ENCODE measurements around the gene F7. TPM values are rescaled to one million over a fixed set of nuclear protein-coding genes. Genes with fewer than 3 reads are reported as not detected.
"Not testable (repeated sequence)": the region's sequence is repeated elsewhere in the genome, so short reads cannot be mapped to it uniquely, and the experiment has no call there.

Gene F7
- total RNA-seq, 1 donor from 2014 or later = not detected

DNA sequence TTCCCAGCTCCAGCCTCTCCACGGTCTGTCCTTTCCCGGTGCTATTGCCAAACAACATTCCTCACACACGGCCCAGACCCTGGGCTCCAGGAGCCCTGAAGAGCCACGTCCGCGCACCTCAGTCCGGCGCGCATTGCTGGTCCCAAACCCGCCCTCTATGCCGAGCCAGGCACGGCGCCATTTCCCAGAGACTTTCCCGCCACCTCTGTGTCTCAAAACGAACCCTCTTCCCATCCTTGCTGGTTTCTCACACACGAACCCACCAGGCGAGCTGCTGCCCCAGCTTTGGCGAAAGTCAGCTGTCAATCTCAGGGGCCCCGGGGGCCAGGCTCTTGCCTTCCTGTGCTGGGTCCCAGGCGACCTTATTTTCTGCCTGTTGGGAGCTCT, 28.0 kb upstream of the F7 start:
- TF ChIP-seq, protein P1, sequence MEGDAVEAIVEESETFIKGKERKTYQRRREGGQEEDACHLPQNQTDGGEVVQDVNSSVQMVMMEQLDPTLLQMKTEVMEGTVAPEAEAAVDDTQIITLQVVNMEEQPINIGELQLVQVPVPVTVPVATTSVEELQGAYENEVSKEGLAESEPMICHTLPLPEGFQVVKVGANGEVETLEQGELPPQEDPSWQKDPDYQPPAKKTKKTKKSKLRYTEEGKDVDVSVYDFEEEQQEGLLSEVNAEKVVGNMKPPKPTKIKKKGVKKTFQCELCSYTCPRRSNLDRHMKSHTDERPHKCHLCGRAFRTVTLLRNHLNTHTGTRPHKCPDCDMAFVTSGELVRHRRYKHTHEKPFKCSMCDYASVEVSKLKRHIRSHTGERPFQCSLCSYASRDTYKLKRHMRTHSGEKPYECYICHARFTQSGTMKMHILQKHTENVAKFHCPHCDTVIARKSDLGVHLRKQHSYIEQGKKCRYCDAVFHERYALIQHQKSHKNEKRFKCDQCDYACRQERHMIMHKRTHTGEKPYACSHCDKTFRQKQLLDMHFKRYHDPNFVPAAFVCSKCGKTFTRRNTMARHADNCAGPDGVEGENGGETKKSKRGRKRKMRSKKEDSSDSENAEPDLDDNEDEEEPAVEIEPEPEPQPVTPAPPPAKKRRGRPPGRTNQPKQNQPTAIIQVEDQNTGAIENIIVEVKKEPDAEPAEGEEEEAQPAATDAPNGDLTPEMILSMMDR (IDR thresholded peaks at IDR 0.05; ENCODE audit: partially characterized antibody, unreplicated experiment) = no peak
- Mint-ChIP-seq H3K27ac (ENCODE audit: unreplicated experiment) (no peak overlapping the region), H3K27me3 (ENCODE audit: unreplicated experiment) (peaks cover 9% of the 10 kb centered on the region), H3K4me1 (ENCODE audit: low read depth, unreplicated experiment) (peaks cover 11% of the 10 kb centered on the region), H3K9me3 (ENCODE audit: unreplicated experiment) (peaks cover 3% of the 10 kb centered on the region), H3K4me3 (ENCODE audit: unreplicated experiment) (no peak overlapping the region), H3K36me3 (ENCODE audit: unreplicated experiment) (peaks cover 9% of the 10 kb centered on the region)
- DNase-seq = peak; percentile 3

DNA sequence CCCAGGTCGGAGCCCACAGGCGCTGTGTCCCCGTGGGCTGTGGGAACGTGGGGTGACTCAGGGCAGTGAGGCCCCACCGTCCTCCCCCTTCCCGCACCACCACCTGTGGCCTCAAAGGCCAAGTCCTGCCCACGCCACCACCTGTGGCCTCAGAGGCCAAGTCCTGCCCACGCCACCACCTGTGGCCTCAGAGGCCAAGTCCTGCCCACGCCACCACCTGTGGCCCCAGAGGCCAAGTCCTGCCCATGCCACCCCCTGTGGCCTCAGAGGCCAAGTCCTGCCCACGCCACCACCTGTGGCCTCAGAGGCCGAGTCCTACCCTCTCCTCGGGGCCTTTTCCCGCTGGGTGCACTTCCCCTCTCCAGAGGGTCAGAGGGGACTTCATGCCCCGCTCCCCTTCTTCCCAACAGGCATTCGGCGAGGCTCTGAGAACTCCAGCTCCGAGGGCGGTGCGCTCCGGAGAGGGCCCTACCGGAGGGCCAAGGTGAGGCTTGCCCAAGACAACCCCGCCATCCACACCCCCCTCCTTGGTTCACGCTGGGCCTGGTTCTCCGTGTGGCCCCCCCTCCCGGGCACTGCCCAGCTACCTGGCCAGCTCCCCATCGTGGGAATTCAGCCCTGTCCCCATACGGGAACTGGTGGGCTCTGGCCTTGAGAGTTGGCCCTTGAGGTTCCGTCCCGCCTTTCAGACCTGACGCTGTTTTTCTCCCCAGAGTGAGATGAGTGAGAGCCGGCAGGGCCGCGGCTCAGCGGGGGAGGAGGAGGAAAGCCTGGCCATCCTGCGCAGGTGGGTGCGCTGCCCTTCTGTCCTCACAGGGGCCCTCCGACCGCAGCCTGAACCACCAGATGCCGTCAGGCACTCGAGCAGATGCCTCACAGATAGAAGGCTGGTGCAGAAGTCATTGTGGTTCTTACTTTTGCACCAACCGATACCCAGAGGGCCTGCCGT, 27.4 kb upstream of the F7 start:
- H3K4me3 Mint-ChIP-seq (ENCODE audit: unreplicated experiment) = peak overlapping the region; percentile 34
- peaks cover 3% of the 10 kb centered on the region for H3K9me3 Mint-ChIP-seq (ENCODE audit: unreplicated experiment)
- no peak overlapping the region for H3K27ac Mint-ChIP-seq (ENCODE audit: unreplicated experiment)
- H3K4me1 Mint-ChIP-seq (ENCODE audit: low read depth, unreplicated experiment) = peaks cover 11% of the 10 kb centered on the region
- H3K36me3 Mint-ChIP-seq (ENCODE audit: unreplicated experiment) = peaks cover 9% of the 10 kb centered on the region
- no peak for DNase-seq
- peaks cover 9% of the 10 kb centered on the region for H3K27me3 Mint-ChIP-seq (ENCODE audit: unreplicated experiment)
- TF ChIP-seq, protein P1 (IDR thresholded peaks at IDR 0.05; ENCODE audit: partially characterized antibody, unreplicated experiment) = no peak

DNA sequence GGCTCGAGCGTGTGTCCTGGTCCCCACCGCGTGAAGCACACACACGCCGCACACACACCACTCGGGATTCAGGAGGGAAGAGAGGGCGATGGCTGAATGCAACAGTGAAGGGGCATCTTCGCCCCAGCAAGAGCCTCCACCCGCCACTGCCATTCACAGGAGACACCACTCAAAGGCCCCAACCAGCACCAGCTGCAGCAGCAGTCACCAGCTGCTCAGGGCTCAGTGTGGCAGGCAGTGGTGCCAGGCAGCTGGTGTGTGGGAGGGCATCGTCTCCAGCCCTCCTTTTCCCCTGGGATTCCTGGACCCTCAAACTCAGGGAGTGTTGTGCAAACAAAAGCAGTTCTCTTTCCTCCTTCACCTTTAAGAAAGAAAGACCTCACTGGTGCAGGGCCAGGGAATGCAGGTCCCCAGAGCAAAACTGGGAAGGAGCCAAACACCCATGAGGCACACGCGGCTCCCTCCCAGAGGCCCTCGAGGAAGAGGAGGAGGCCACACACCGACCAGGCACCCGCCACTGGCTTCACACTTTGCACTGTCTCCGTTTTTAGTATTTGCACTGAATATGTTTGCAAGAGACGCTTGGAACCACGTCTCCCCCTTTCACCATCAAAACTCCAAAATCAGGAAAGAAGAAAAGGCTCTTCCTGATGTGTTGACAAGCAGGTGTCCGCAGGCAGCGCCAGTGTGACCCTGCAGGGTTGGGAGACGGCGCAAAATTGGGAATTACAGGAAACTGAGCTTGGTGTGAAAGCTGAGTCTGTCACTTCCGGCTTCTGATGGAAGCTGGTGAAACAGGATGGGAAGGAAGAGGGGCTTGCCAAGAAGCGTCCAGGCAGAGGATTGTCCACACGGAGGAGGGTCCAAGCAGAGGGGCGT, 26.4 kb upstream of the F7 start:
- Mint-ChIP-seq H3K36me3 (ENCODE audit: unreplicated experiment) (peaks cover 9% of the 10 kb centered on the region), H3K27ac (ENCODE audit: unreplicated experiment) (peak overlapping the region; percentile 23), H3K9me3 (ENCODE audit: unreplicated experiment) (peaks cover 3% of the 10 kb centered on the region), H3K4me1 (ENCODE audit: low read depth, unreplicated experiment) (peaks cover 17% of the 10 kb centered on the region), H3K27me3 (ENCODE audit: unreplicated experiment) (peaks cover 14% of the 10 kb centered on the region), H3K4me3 (ENCODE audit: unreplicated experiment) (no peak overlapping the region)
- DNase-seq = peak; percentile 12
- TF ChIP-seq, protein P1 (IDR thresholded peaks at IDR 0.05; ENCODE audit: partially characterized antibody, unreplicated experiment) = no peak

DNA sequence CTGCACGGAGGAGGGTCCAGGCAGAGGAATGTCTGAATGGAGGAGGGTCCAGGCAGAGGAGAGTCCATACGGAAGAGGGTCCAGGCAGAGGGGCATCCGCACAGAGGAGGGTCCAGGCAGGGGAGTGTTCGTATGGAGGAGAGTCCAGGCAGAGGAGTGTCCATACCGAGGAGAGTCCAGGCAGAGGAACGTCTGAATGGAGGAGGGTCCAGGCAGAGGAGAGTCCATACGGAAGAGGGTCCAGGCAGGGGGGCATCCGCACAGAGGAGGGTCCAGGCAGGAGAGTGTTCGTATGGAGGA, 25.9 kb upstream of the F7 start:
- H3K4me3 Mint-ChIP-seq (ENCODE audit: unreplicated experiment); H3K36me3 Mint-ChIP-seq (ENCODE audit: unreplicated experiment); H3K9me3 Mint-ChIP-seq (ENCODE audit: unreplicated experiment); DNase-seq: not testable (repeated sequence)
- H3K27ac Mint-ChIP-seq (ENCODE audit: unreplicated experiment) = peak overlapping the region; percentile 23
- H3K27me3 Mint-ChIP-seq (ENCODE audit: unreplicated experiment) = peaks cover 14% of the 10 kb centered on the region
- peaks cover 19% of the 10 kb centered on the region for H3K4me1 Mint-ChIP-seq (ENCODE audit: low read depth, unreplicated experiment)

DNA sequence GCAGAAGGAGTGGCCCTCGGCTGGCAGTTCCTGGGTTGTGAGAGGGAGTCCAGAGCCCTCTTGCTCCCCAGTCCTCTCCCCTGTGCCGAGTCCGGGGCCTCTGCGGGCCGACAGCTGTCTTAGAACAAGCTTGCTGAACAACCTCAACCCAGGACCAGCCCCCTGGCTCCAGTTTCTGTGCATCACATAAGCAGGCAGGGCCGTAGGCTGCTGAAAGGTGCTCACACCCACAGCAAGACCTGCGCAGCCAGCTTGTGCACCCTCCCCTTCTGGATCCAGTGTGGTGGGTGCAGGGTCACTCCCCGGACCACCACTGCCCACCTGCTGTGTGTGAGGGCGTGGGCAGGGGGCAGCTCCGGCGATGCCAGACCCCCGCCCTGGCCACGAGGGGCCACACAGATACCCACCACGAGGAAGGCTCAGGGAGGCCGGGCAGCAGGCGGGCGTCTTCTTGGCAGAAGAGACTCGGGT, 25.2 kb upstream of the F7 start:
- Mint-ChIP-seq H3K9me3 (ENCODE audit: unreplicated experiment) (peaks cover 3% of the 10 kb centered on the region), H3K4me1 (ENCODE audit: low read depth, unreplicated experiment) (peaks cover 19% of the 10 kb centered on the region), H3K27ac (ENCODE audit: unreplicated experiment) (no peak overlapping the region)

More for the DNA sequence above, 25.2 kb upstream of the F7 start:
- peaks cover 14% of the 10 kb centered on the region for H3K27me3 Mint-ChIP-seq (ENCODE audit: unreplicated experiment)
- DNase-seq = peak; percentile 12
- TF ChIP-seq, protein P1 (IDR thresholded peaks at IDR 0.05; ENCODE audit: partially characterized antibody, unreplicated experiment) = no peak
- H3K4me3 Mint-ChIP-seq (ENCODE audit: unreplicated experiment) = no peak overlapping the region
- H3K36me3 Mint-ChIP-seq (ENCODE audit: unreplicated experiment) = peaks cover 9% of the 10 kb centered on the region
